A549 (cell line): Measurements from ENCODE around the gene SLC2A10.

Experiments
- MAFK ChIP-seq: fragments of 450-650 bp; IDR thresholded peaks from 2 replicates; pipeline ENCODE4 v1.6.1; 2014; ENCODE audit not compliant: partially characterized antibody
- POLR2A ChIP-seq: IDR thresholded peaks from 2 replicates; pipeline ENCODE4 v1.6.1; 2012; ENCODE audit warnings: mild to moderate bottlenecking, low read length
- USF2 ChIP-seq: fragments of 450-650 bp; IDR thresholded peaks from 2 replicates; pipeline ENCODE4 v1.6.1; 2014; ENCODE audit warnings: antibody characterized with exemption
- TF ChIP-seq, protein P1 (sequence below): fragments of >200 bp; sonication (Bioruptor Twin); formaldehyde crosslinking; IDR thresholded peaks from 3 replicates; pipeline ENCODE4 v1.5.1; 2016

GRCh38 chr20:46756419-46756818, 47.0 kb downstream of the SLC2A10 start:
- TF ChIP-seq, protein P1, sequence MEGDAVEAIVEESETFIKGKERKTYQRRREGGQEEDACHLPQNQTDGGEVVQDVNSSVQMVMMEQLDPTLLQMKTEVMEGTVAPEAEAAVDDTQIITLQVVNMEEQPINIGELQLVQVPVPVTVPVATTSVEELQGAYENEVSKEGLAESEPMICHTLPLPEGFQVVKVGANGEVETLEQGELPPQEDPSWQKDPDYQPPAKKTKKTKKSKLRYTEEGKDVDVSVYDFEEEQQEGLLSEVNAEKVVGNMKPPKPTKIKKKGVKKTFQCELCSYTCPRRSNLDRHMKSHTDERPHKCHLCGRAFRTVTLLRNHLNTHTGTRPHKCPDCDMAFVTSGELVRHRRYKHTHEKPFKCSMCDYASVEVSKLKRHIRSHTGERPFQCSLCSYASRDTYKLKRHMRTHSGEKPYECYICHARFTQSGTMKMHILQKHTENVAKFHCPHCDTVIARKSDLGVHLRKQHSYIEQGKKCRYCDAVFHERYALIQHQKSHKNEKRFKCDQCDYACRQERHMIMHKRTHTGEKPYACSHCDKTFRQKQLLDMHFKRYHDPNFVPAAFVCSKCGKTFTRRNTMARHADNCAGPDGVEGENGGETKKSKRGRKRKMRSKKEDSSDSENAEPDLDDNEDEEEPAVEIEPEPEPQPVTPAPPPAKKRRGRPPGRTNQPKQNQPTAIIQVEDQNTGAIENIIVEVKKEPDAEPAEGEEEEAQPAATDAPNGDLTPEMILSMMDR, result no peak
- TF ChIP-seq USF2, result no peak
- TF ChIP-seq MAFK, result no peak
- no peak for TF ChIP-seq POLR2A
